NCI-H526 (cell line): ENCODE data around the gene IL11RA.
"Not testable (repeated sequence)": the region's sequence is repeated elsewhere in the genome, so short reads cannot be mapped to it uniquely, and the experiment has no call there.

Source experiments
- DNase-seq, 2 experiments: peaks; one replicate each; lab custom pipeline; 2025; lab: John Stamatoyannopoulos, UW

IL11RA gene

GRCh38 chr9:34629491-34629808 lies 22.5 kb upstream of the IL11RA start:
- peak in 1 of 2 experiments; percentile 39 for DNase-seq

- no peak for DNase-seq
These were observed 21.4 kb upstream of the IL11RA start for GRCh38 chr9:34630402-34631154.

GRCh38 chr9:34633166-34633565 lies 18.8 kb upstream of the IL11RA start:
- no peak for DNase-seq

- DNase-seq: peak; percentile 48 to 62
These were observed 18.0 kb upstream of the IL11RA start for GRCh38 chr9:34633851-34634550.

- no peak for DNase-seq
These were observed 17.3 kb upstream of the IL11RA start for GRCh38 chr9:34634551-34635248.

- no peak for DNase-seq
These were observed 16.4 kb upstream of the IL11RA start for GRCh38 chr9:34635556-34635955.

GRCh38 chr9:34636791-34637355 lies 15.1 kb upstream of the IL11RA start:
- no peak for DNase-seq

- peak; percentile 72 to 95 for DNase-seq
These were observed 14.4 kb upstream of the IL11RA start, which contains the start of gene SIGMAR1 for GRCh38 chr9:34637356-34638137. Gene SIGMAR1, minus strand, starts transcription at chr9:34637787. Its CDS starts 90 bp downstream, at chr9:34637697.

- DNase-seq: no peak
These were observed 13.9 kb upstream of the IL11RA start for GRCh38 chr9:34638138-34638445.

- DNase-seq: not testable (repeated sequence)
These were observed 12.7 kb upstream of the IL11RA start for GRCh38 chr9:34639322-34639721.

GRCh38 chr9:34642679-34643078 lies 9.3 kb upstream of the IL11RA start:
- DNase-seq: no peak

- DNase-seq: no peak
These were observed 7.1 kb upstream of the IL11RA start for GRCh38 chr9:34644766-34645314.

GRCh38 chr9:34646211-34647083 lies 5.5 kb upstream of the IL11RA start, which contains the start of gene GALT:
Gene GALT, plus strand, starts transcription at chr9:34646675. Its CDS starts 30 bp downstream, at chr9:34646705.
- DNase-seq: peak; percentile 81 to 94

GRCh38 chr9:34647084-34647403 lies 4.9 kb upstream of the IL11RA start:
- DNase-seq: no peak

- DNase-seq: no peak
These were observed 4.3 kb upstream of the IL11RA start for GRCh38 chr9:34647651-34648050.

- no peak for DNase-seq
These were observed 3.3 kb upstream of the IL11RA start for GRCh38 chr9:34648673-34649072.

GRCh38 chr9:34650816-34651215 lies 1.2 kb upstream of the IL11RA start:
- DNase-seq: no peak

GRCh38 chr9:34651321-34651720 lies 664 bp upstream of the IL11RA start:
- DNase-seq: no peak

GRCh38 chr9:34652602-34653000 lies 616 bp downstream of the IL11RA start:
- DNase-seq: no peak

GRCh38 chr9:34653151-34654072 lies 1.4 kb downstream of the IL11RA start:
- no peak for DNase-seq
